Coronary artery (tissue), 2 donors: Measurements from ENCODE around the gene INSC.

Source experiments
- DNase-seq: peaks from one replicate; pipeline ENCODE4 v3.0.0-alpha.2; 2017; ENCODE audit warnings: low spot score
- H3K27ac ChIP-seq, 2 donors: fragments of 200-600 bp; sonication (generic); one replicate each; pipeline ENCODE4 v1.5.1; 2016 to 2019
- H3K4me3 ChIP-seq: fragments of 200-600 bp; sonication (generic); 2 replicates; pipeline ENCODE4 v1.5.1; 2016; ENCODE audit warnings: mild to moderate bottlenecking, moderate library complexity
- TF ChIP-seq, protein P1 (sequence below): fragments of 200-600 bp; sonication (generic); IDR thresholded peaks from one replicate; pipeline ENCODE4 v1.5.1; 2019; ENCODE audit warnings: antibody characterized with exemption

INSC gene

DNA sequence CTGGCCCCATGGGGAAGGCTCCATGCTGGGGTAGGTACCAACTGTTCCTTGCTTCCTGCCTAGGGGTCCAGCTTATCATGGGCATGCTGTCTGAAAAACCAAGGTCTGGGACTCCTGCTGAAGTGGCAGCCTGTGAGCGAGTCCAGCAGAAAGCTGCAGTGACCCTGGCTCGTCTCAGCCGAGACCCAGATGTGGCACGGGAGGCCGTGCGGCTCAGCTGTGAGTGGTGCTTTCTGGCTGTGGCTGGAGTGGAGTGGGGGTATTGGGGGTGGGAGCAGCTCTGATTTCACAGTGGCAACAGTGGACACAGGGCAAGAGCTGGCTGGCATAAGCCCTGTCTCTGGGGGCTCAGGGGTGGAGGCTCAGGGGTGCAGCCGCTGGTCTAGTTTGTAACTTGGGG lies 124.1 kb downstream of the INSC start:
- no peak overlapping the region for H3K4me3 ChIP-seq
- TF ChIP-seq, protein P1, sequence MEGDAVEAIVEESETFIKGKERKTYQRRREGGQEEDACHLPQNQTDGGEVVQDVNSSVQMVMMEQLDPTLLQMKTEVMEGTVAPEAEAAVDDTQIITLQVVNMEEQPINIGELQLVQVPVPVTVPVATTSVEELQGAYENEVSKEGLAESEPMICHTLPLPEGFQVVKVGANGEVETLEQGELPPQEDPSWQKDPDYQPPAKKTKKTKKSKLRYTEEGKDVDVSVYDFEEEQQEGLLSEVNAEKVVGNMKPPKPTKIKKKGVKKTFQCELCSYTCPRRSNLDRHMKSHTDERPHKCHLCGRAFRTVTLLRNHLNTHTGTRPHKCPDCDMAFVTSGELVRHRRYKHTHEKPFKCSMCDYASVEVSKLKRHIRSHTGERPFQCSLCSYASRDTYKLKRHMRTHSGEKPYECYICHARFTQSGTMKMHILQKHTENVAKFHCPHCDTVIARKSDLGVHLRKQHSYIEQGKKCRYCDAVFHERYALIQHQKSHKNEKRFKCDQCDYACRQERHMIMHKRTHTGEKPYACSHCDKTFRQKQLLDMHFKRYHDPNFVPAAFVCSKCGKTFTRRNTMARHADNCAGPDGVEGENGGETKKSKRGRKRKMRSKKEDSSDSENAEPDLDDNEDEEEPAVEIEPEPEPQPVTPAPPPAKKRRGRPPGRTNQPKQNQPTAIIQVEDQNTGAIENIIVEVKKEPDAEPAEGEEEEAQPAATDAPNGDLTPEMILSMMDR, result no peak

GRCh38 chr11:15248749-15249148 lies 134.0 kb downstream of the INSC start:
- Histone ChIP-seq H3K27ac (no peak overlapping the region), H3K4me3 (no peak overlapping the region)
- TF ChIP-seq, protein P1, result no peak
- DNase-seq, result no peak

More for the DNA sequence above, 124.1 kb downstream of the INSC start:
- H3K27ac ChIP-seq, result no peak overlapping the region
- no peak for DNase-seq

DNA sequence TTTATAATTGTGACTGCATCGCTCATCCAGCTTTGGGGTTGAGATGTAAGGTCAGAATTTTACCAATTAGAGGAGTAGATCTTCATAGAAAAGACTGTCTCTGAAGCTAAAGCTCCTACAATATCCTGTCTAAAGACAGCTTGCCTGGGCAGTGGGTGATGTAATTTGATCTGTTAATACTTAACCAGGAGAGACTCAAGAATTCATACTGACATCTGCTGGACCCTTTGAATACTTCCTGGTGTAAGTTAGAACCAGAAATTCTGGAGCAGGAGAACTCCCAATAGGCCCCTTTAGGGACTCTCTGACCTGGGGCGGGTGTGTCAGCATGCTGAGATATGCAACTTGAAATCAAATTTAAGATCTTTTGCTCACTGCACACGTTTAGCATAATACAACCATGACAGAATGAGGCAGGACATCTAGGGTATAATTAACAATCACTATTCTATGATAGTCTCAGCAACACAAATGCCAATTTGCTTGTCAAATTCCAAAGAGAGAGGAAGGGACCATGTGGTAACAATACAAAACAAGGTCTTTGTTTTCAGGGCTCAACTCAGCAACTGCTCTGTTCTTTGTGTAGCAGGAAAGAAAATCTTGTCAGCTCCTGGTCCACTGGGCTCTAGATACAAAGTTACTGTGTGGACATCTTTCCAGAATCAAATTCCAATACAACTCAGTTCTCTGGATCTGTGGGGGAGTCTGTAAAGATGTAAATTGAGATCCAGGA lies 143.9 kb downstream of the INSC start:
- Histone ChIP-seq H3K4me3 (no peak overlapping the region), H3K27ac (no peak overlapping the region)
- no peak for DNase-seq
- TF ChIP-seq, protein P1, result no peak

DNA sequence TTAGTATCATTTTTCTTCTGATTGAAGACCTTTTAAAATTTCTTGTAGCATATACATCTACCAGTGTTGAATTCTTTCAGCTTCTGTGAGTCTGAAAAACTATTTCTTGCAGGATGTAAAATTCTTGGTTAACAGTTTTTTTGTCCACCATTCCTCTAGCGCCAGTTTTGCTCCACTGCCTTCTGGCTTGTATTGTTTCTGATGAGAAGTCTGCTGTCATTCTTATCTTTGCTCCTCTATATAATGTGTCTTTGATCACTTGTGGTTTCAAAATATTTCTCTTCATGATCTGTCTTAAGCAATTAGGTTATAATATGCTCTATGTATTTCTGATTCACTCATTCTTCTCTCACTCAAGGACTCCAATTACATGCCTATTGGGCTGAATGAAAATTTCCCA lies 152.3 kb downstream of the INSC start:
- no peak for DNase-seq
- H3K27ac ChIP-seq, result no peak overlapping the region
- no peak overlapping the region for H3K4me3 ChIP-seq
- TF ChIP-seq, protein P1, result no peak

DNA sequence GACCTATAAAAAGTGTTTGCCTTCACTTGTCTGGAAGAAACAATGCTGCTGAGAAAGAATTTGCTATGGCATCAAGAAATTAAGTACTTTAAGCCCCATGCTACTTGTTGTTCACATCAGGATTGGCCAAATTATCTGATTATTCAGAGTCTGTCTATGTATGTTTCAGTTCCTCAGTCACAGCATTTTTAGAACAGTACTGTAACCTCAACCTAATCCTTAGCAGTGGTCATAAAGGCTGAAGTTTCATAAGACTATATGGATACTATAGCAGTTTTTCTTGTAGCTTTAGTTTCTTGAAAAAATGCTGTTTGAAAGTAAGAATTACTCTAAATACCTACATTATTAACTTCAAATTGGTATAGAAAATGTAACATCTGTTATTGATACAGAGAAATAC lies 153.9 kb downstream of the INSC start:
- DNase-seq, result no peak
- no peak overlapping the region for H3K27ac ChIP-seq
- TF ChIP-seq, protein P1, result no peak
- H3K4me3 ChIP-seq, result no peak overlapping the region

GRCh38 chr11:15275141-15275540 lies 160.4 kb downstream of the INSC start:
- Histone ChIP-seq H3K27ac (no peak overlapping the region), H3K4me3 (no peak overlapping the region)
- TF ChIP-seq, protein P1, result no peak
- DNase-seq, result no peak

DNA sequence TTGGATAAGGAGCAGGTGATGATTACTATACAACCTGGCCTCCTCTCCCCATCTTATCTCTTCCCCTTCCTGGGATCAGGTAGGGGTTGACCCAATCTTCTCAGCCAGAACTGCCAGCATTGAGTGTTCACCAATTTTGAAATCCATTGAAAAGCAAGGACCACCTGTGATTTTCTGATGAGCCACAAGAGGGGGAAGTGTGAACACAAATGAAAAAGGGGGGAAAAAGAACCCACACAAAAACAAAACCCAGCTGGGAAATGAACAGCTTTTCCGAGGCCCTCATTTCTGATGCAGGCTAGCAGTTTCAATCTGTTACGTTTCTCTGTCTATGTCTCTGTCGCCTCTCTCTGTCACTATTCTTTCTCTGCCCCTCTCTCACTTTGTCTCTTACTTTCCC lies 161.9 kb downstream of the INSC start:
- H3K27ac ChIP-seq, result no peak overlapping the region
- no peak overlapping the region for H3K4me3 ChIP-seq
- no peak for DNase-seq
- TF ChIP-seq, protein P1, result no peak
